Left lung (tissue), 10 donors: ENCODE results near the gene PLXNA2. TPM values are rescaled to one million over a fixed set of nuclear protein-coding genes. Genes with fewer than 3 reads are reported as not detected.

Source experiments
- ATAC-seq: fragments of 200-7000 bp; cut with Tn5 transposase; one replicate; pipeline ENCODE4 v1.9.1; 2020; ENCODE audit warnings: moderate library complexity
- DNase-seq, 4 donors: peaks; one replicate each; pipeline ENCODE4 v3.0.0-alpha.2; 2013 to 2020
- H3K27ac ChIP-seq, 2 donors: fragments of 200-600 bp; sonication (generic) in 1 of 2; one replicate each; pipeline versions ENCODE4 v1.5.0 to v1.8.0; 2020 to 2021
- H3K27me3 ChIP-seq, 2 donors: fragments of 200-600 bp; sonication (generic) in 1 of 2; one replicate each; pipeline versions ENCODE4 v1.5.0 to v1.8.0; 2020 to 2021
- H3K36me3 ChIP-seq, 2 donors: fragments of 200-600 bp; sonication (generic) in 1 of 2; one replicate each; pipeline versions ENCODE4 v1.5.0 to v1.8.0; 2020 to 2021
- H3K4me1 ChIP-seq, 2 donors: fragments of 200-600 bp; one replicate each; pipeline ENCODE4 v1.8.0; 2021
- H3K4me3 ChIP-seq, 2 donors: fragments of 200-600 bp; sonication (generic) in 1 of 2; one replicate each; pipeline versions ENCODE4 v1.5.0 to v1.8.0; 2020 to 2021; ENCODE audit warnings: mild to moderate bottlenecking in 1 of 2
- H3K9me3 ChIP-seq, 2 donors: fragments of 200-600 bp; sonication (generic) in 1 of 2; one replicate each; pipeline versions ENCODE4 v1.5.0 to v1.8.0; 2020 to 2021
- intact Hi-C, 2 donors: fragments of 100-400 bp; cut with DNase I; formaldehyde crosslinking; loops; one replicate each; pipeline versions ENCODE4 v1.11.2 to v1.14.2; 2022
- polyA plus RNA-seq, 6 donors: library from polyadenylated mRNA; unstranded; fragments of 120-200 nt; gene quantifications; one replicate each; pipeline ENCODE4 v1.2.1, GENCODE V29; 2013; ENCODE audit not compliant: insufficient read length in 6 of 6
- total RNA-seq, 2 donors: library from RNA; stranded (reverse); fragmentation: NEBNext Ultra II Directional; extraction: Animal tissue kit (Norgen Biotek cat#: 25700); gene quantifications; one replicate each; pipeline ENCODE4 v1.2.1, GENCODE V29; 2021
- TF ChIP-seq, protein P1 (sequence below), 2 donors: fragments of 200-600 bp; sonication (generic) in 1 of 2; IDR thresholded peaks; one replicate each; pipeline versions ENCODE4 v1.5.0 to v1.8.0; 2021; ENCODE audit warnings: antibody characterized with exemption in 2 of 2
- donor health status: DM: no; HTN: yes; CAD: no.
- donor health status: DM: no; HTN: no; CAD: no.

PLXNA2 gene
- total and polyA plus RNA-seq, 8 donors = 21.4 to 92.8 (median 34.0) TPM

DNA sequence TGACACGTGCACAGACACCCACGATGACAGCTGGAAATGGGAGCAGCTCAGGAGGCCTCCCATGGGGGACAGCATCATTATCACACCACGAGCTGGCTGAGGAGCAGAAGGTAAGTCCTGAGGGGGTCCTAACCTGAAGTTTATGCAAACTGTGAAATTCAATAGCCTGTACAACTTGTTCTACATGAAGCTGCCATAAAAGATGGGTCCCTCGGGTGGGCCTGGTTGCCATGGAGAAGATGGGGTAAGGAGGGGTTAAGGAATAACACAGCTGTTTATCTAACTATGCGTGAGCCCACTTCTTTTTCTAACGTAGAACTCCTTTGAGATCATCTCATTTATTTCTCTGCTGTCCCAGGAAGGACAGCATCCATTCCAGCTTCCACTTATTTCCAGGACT lies 169.8 kb downstream of the PLXNA2 start:
- TF ChIP-seq, protein P1, sequence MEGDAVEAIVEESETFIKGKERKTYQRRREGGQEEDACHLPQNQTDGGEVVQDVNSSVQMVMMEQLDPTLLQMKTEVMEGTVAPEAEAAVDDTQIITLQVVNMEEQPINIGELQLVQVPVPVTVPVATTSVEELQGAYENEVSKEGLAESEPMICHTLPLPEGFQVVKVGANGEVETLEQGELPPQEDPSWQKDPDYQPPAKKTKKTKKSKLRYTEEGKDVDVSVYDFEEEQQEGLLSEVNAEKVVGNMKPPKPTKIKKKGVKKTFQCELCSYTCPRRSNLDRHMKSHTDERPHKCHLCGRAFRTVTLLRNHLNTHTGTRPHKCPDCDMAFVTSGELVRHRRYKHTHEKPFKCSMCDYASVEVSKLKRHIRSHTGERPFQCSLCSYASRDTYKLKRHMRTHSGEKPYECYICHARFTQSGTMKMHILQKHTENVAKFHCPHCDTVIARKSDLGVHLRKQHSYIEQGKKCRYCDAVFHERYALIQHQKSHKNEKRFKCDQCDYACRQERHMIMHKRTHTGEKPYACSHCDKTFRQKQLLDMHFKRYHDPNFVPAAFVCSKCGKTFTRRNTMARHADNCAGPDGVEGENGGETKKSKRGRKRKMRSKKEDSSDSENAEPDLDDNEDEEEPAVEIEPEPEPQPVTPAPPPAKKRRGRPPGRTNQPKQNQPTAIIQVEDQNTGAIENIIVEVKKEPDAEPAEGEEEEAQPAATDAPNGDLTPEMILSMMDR (IDR thresholded peaks at IDR 0.05) = no peak
- Histone ChIP-seq H3K27me3 (no peaks in the 10 kb centered on the region), H3K27ac (no peak overlapping the region), H3K4me1 (no peaks in the 10 kb centered on the region), H3K36me3 (peaks cover 0 to 86% of the 10 kb centered on the region in 2 donors), H3K4me3 (no peak overlapping the region), H3K9me3 (no peaks in the 10 kb centered on the region)
- DNase-seq (no peak), ATAC-seq (no peak)
- intact Hi-C loops = no loop called here

DNA sequence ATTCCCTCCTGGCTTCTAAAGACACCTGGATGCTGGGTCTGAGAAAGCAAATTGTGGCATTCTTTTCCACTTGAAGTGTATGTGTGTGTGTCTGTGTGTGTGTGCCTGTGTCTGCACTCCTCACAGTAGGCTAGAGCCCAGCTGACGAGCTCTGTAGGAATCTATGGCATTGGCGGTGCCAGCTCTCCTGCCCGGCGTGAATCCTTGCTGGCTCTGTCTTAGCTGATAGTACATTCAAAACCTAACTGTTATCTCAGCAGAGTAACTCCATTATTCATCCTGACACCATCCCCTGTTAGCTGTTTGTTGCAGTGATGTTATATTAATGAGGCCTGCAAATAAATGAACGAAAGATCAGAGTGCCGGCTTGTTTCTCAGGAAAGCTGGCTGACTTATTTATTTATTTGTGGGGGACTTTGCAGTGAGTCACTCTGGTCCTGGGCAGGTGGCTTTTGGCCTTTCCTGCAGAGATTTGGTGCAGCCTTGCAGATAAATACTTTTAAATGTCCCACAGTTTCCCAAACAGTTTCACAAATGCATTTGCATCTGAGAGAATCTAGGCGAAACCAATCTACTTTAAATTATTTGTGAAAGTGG lies 172.7 kb downstream of the PLXNA2 start:
- Histone ChIP-seq H3K4me3 (no peak overlapping the region), H3K27me3 (no peaks in the 10 kb centered on the region), H3K4me1 (no peaks in the 10 kb centered on the region), H3K36me3 (peaks cover 0 to 79% of the 10 kb centered on the region in 2 donors), H3K9me3 (no peaks in the 10 kb centered on the region), H3K27ac (no peak overlapping the region)
- TF ChIP-seq, protein P1 (IDR thresholded peaks at IDR 0.05) = no peak
- DNase-seq (no peak), ATAC-seq (no peak)
- intact Hi-C loops = no loop called here

DNA sequence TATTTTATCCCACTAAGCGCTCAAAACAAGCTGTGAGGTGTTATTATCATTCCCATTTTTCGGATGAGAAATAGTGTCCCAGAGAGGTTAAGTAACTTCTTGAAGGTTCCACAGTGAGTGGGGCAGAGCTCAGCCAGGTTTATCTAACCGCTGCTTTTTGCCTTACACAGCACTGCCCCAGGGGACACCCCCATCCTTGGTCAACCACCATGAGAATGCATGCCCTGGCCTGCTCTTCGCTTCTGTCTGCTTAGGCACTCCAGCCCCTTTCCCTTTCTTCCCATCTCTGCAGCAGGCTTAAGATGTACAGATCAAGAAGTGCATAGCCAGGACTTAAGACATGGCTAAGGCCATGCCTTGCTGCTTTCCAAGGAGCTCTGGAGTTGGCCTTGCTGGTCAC lies 174.3 kb downstream of the PLXNA2 start:
- no peak overlapping the region for H3K4me3 ChIP-seq
- TF ChIP-seq, protein P1 (IDR thresholded peaks at IDR 0.05) = no peak
- peaks cover 0 to 85% of the 10 kb centered on the region in 2 donors for H3K36me3 ChIP-seq
- no peaks in the 10 kb centered on the region for H3K4me1 ChIP-seq
- DNase-seq (no peak), ATAC-seq (no peak)
- H3K27ac ChIP-seq = no peak overlapping the region
- H3K27me3 ChIP-seq = no peaks in the 10 kb centered on the region
- intact Hi-C loops = no loop called here
- no peaks in the 10 kb centered on the region for H3K9me3 ChIP-seq

DNA sequence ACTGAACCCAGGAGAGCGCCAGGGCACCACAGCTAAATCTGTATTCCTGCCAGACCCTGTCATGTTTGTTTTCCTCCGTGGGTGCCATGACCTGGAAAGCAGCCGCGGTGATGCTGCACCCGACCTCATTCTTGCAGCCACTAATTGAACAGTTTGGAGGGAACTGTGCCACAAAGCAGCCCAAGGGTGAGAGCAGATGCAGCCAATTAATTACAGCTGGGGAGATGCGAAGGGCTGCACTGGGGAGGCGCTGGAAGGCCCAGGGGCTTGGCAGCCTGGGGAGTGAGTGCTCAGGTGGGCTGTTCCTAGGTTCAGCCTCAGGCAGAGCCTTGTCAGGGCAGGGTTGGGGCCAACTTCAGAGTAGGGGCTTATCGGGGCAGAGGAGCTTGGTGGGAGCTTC lies 174.9 kb downstream of the PLXNA2 start:
- Histone ChIP-seq H3K27me3 (no peaks in the 10 kb centered on the region), H3K4me1 (no peaks in the 10 kb centered on the region), H3K9me3 (no peaks in the 10 kb centered on the region), H3K27ac (no peak overlapping the region), H3K36me3 (peaks cover 0 to 83% of the 10 kb centered on the region in 2 donors), H3K4me3 (no peak overlapping the region)
- intact Hi-C loops = no loop called here
- DNase-seq (no peak), ATAC-seq (no peak)
- TF ChIP-seq, protein P1 (IDR thresholded peaks at IDR 0.05) = no peak

DNA sequence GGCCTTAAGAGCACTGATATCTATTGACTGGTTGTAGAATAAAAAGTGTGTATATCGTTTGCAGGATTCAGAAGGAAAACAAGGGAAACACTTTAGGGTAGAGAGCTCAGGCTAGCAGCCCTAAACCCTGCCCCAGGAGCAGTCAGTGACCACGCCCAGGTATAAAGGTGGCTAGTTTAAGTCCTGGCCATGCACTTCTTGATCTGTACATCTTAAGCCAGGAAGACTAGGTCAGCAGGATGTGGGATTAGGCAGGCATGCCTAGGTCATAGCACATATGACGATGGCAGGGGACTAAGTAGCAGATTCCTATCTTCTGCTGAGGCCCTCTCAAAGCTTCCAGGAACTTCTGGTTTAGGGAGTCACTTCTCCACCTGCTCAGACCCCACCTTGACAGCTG lies 175.3 kb downstream of the PLXNA2 start:
- Histone ChIP-seq H3K4me1 (no peaks in the 10 kb centered on the region), H3K4me3 (no peak overlapping the region), H3K9me3 (no peaks in the 10 kb centered on the region), H3K27ac (no peak overlapping the region), H3K36me3 (peaks cover 0 to 82% of the 10 kb centered on the region in 2 donors), H3K27me3 (no peaks in the 10 kb centered on the region)
- ATAC-seq (no peak), DNase-seq (no peak)
- TF ChIP-seq, protein P1 (IDR thresholded peaks at IDR 0.05) = no peak
- intact Hi-C loops = no loop called here
